ENCODE data around the gene FBXO31. TPM values are rescaled to one million over a fixed set of nuclear protein-coding genes. Genes with fewer than 3 reads are reported as not detected.

FBXO31 gene
- total and polyA plus RNA-seq, 2 of the 8 experiments (the other 6 are each of a cell fraction or from before 2014, with no cell fraction given): 8.3 to 21.6 TPM

DNA sequence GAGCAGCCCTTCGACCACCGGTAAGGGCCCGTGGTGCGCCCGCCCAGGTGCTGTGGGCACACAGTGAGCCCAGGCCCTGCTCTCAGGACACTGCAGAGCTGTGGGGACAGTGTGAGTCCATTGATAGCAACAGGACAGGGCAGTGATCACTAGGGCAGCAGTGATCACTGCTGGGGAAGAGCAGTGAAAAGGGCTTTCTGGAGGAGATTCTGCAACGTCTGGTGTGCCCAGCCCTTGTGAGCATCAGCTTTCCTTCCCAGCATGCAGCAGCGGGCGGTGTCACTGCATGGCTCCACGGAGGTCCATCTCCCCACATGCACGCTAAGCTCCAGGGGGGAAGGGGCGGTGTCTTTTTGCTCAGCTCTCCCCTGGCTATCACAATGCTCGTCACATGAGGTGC is 40.7 kb upstream of the FBXO31 start:
- no peak overlapping the region for H2BK20ac ChIP-seq (ENCODE audit: low read length)
- H3K9me3 ChIP-seq (ENCODE audit: insufficient read depth in 2 of 2, low read depth in 1 of 2, low read length in 1 of 2): no peaks in the 10 kb centered on the region
- no peak overlapping the region for H3K4me3 ChIP-seq (ENCODE audit: extremely low read depth in 1 of 4, insufficient read depth in 2 of 4, low read depth in 3 of 4, low read length in 4 of 4)
- no peak overlapping the region for H2AK5ac ChIP-seq (ENCODE audit: low read depth, low read length)
- no peak overlapping the region for H3K18ac ChIP-seq (ENCODE audit: extremely low read depth, low read length)
- H3K27ac ChIP-seq (ENCODE audit: low read depth, low read length): no peak overlapping the region
- no peak overlapping the region for H4K5ac ChIP-seq (ENCODE audit: insufficient read length, low read depth, low read length)
- no peaks in the 10 kb centered on the region for H3K79me2 ChIP-seq (ENCODE audit: control insufficient read depth in 1 of 2, insufficient read depth in 2 of 2, low read length in 2 of 2)
- no peak overlapping the region for H3K9ac ChIP-seq (replicated peaks in 1 of 4; ENCODE audit: extremely low read depth in 1 of 4, low read depth in 3 of 4, low read length in 3 of 4)
- no peak overlapping the region for H4K91ac ChIP-seq (replicated peaks; ENCODE audit: insufficient read length, low read length)
- no peaks in the 10 kb centered on the region for H3K23me2 ChIP-seq (ENCODE audit: low read depth, low read length)
- 86% methylated on average over 12 of the region's 12 CpGs; no CpG with 5 or more reads in 1 of the 2 experiments for WGBS, 2 experiments (ENCODE audit: extremely low coverage in 1 of 2, insufficient coverage in 1 of 2, insufficient read length in 1 of 2, insufficient replicate concordance in 2 of 2, low coverage in 1 of 2, low lambda C conversion rate in 2 of 2, missing lambda C conversion rate in 1 of 2)
- FAIRE-seq: no peak
- H3K14ac ChIP-seq (ENCODE audit: insufficient read length): no peak overlapping the region
- no peak overlapping the region for H4K8ac ChIP-seq (ENCODE audit: extremely low read depth, insufficient read depth, low read length)
- H3K4ac ChIP-seq (replicated peaks; ENCODE audit: insufficient read length, low read depth, low read length): no peak overlapping the region
- H3K27me3 ChIP-seq (replicated peaks in 1 of 4; ENCODE audit: control insufficient read depth in 3 of 4, extremely low read depth in 1 of 4, insufficient read depth in 3 of 4, low read length in 3 of 4): no peaks in the 10 kb centered on the region
- DNase-seq (ENCODE audit: low read depth in 1 of 2, low spot score in 2 of 2): no peak
- H3K4me2 ChIP-seq (ENCODE audit: insufficient read depth in 1 of 2, low read depth in 2 of 2, low read length in 2 of 2): no peak overlapping the region
- H2BK5ac ChIP-seq (ENCODE audit: low read depth, low read length): no peak overlapping the region; the same call in 1 of the 2 replicates
- H3K56ac ChIP-seq (replicated peaks; ENCODE audit: insufficient read length, low read depth, low read length): no peak overlapping the region
- no peak overlapping the region for H2BK120ac ChIP-seq (replicated peaks; ENCODE audit: low read depth, low read length)
- H2BK15ac ChIP-seq (ENCODE audit: low read length): no peak overlapping the region
- POLR2A ChIA-PET (ENCODE audit: partially characterized antibody): interaction anchor here (1.5 kb wide), 1 partner anchor 41 kb away, joined by 3 read pairs; the partner anchor contains the start of gene FBXO31
- no peak overlapping the region for H2AFZ ChIP-seq (ENCODE audit: low read length)
- H4K20me1 ChIP-seq (replicated peaks in 1 of 2; ENCODE audit: control insufficient read depth in 1 of 2, insufficient read depth in 2 of 2, low read length in 2 of 2): peaks cover 5 to 10% of the 10 kb centered on the region in 2 experiments
- H3K36me3 ChIP-seq (ENCODE audit: control insufficient read depth in 2 of 4, insufficient read depth in 4 of 4, low read length in 3 of 4): peaks cover 0 to 3% (median 0%) of the 10 kb centered on the region in 4 experiments; a peak in 4 of 8 replicates
- no peak overlapping the region for H2BK12ac ChIP-seq (ENCODE audit: low read depth, low read length)
- no peaks in the 10 kb centered on the region; the same call in 1 of the 2 replicates for H3K79me1 ChIP-seq (ENCODE audit: low read depth, low read length)
- H3K4me1 ChIP-seq (replicated peaks in 1 of 4; ENCODE audit: control insufficient read depth in 3 of 4, insufficient read depth in 4 of 4, low read length in 3 of 4): peaks cover 5 to 17% (median 11%) of the 10 kb centered on the region in 4 experiments
- H3K23ac ChIP-seq (ENCODE audit: insufficient read length): no peak overlapping the region
- TF ChIP-seq JUN (IDR thresholded peaks at IDR 0.05; ENCODE audit: low read depth, low read length) (no peak), SIN3A (conservative IDR thresholded peaks at IDR 0.05 in 1 of 2, IDR thresholded peaks at IDR 0.05 in 1 of 2; ENCODE audit: low read depth in 1 of 2, low read length in 2 of 2) (no peak), CHD1 (IDR thresholded peaks at IDR 0.05; ENCODE audit: low read depth, low read length) (no peak), CEBPB (IDR thresholded peaks at IDR 0.05; ENCODE audit: low read depth, low read length) (no peak), MAX (IDR thresholded peaks at IDR 0.05) (no peak), JUND (IDR thresholded peaks at IDR 0.05; ENCODE audit: low read length) (no peak), YY1 (IDR thresholded peaks at IDR 0.05; ENCODE audit: low read depth, low read length) (no peak)
- CTCF ChIA-PET (ENCODE audit: partially characterized antibody): interaction anchor here (0.9 to 4.6 kb wide), 5 partner anchors 8 to 212 kb away, joined by 3 to 22 read pairs (median 11); no protein-coding TSS in a partner anchor

Data from H1 (cell line).